Measurements from ENCODE around the gene NRAP. TPM values are rescaled to one million over a fixed set of nuclear protein-coding genes. Genes with fewer than 3 reads are reported as not detected.

Gene NRAP
- total and polyA plus RNA-seq, 2 of the 4 experiments (the other 2 are of a cell fraction), result not detected

DNA sequence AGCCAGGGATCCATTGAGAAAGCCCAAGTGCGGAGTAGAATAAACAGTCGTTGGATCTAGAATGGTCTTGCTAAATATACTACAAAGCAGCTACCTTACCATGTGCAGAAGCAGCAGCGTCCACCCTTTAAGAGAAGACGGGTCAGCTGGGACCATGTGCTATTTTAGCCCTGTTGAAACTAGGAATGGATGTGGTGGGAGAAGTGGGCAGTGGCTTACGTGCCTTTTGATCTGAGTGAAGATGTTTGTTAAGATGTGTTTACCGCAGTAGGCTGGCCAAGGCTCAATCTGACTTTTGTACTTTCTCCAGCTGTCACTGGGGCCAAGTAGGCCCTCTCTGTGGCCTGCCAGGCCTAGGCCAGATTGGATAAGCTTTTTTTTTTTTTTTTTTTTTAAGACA lies 101.8 kb downstream of the NRAP start:
- BruUV-seq (replicated peaks), result no TSS peak
- Histone ChIP-seq H3K9me1 (ENCODE audit: insufficient read depth, low read length) (no peaks in the 10 kb centered on the region), H3K4me2 (ENCODE audit: low read depth, low read length) (no peak overlapping the region), H2BK15ac (ENCODE audit: low read depth, low read length) (no peak overlapping the region), H4K5ac (ENCODE audit: low read depth, low read length) (no peak overlapping the region), H2AK5ac (ENCODE audit: low read depth, low read length) (no peak overlapping the region), H3K4ac (ENCODE audit: low read depth, low read length) (no peak overlapping the region), H2AFZ (replicated peaks; ENCODE audit: low read length, poor library complexity) (no peak overlapping the region), H2BK120ac (ENCODE audit: low read depth, low read length) (no peak overlapping the region), H3K4me3 (ENCODE audit: insufficient read depth, low read depth, low read length) (no peak overlapping the region), H3K9me3 (ENCODE audit: control insufficient read depth, insufficient read depth, low read length) (no peaks in the 10 kb centered on the region), H2AK9ac (replicated peaks; ENCODE audit: low read depth, low read length, poor library complexity) (no peak overlapping the region), H3K36me3 (ENCODE audit: control insufficient read depth, insufficient read depth, low read length) (no peaks in the 10 kb centered on the region), H4K91ac (ENCODE audit: insufficient read depth, low read depth, low read length) (no peak overlapping the region), H2BK20ac (ENCODE audit: low read depth, low read length) (no peak overlapping the region), H3K23ac (ENCODE audit: low read depth, low read length) (no peak overlapping the region), H3K18ac (ENCODE audit: low read depth, low read length) (no peak overlapping the region), H3K4me1 (ENCODE audit: control insufficient read depth, insufficient read depth, low read length) (no peaks in the 10 kb centered on the region), H3K27ac (ENCODE audit: insufficient read depth, low read length) (no peak overlapping the region), H3K27me3 (ENCODE audit: control insufficient read depth, insufficient read depth, low read length) (peaks cover 6% of the 10 kb centered on the region; the same call in 1 of the 2 replicates), H4K20me1 (ENCODE audit: insufficient read depth, low read length) (no peaks in the 10 kb centered on the region), H3K56ac (ENCODE audit: extremely low read depth, insufficient read depth, low read length) (no peak overlapping the region), H4K8ac (ENCODE audit: low read depth in 2 of 2, low read length in 2 of 2) (no peak overlapping the region), H3K79me1 (ENCODE audit: low read depth in 1 of 2, low read length in 2 of 2) (no peaks in the 10 kb centered on the region), H3K9ac (ENCODE audit: low read depth, low read length) (no peak overlapping the region), H3K14ac (replicated peaks; ENCODE audit: low read depth, low read length) (no peak overlapping the region), H2BK5ac (ENCODE audit: low read depth, low read length, poor library complexity, severe bottlenecking) (no peak overlapping the region)
- no peak for DNase-seq
- no peak for ATAC-seq (ENCODE audit: low read depth)
- dilution Hi-C loops (cut with HindIII; ENCODE audit: low sequenced_read_pairs, unreplicated experiment) (no loop called here), intact Hi-C loops (cut with micrococcal nuclease) (no loop called here), in situ Hi-C loops (cut with MboI; ENCODE audit: low sequenced_read_pairs) (no loop called here)
- ChIA-PET CTCF (interaction anchor here (0.6 kb wide), 1 partner anchor 38 kb away, joined by 3 read pairs; no protein-coding TSS in a partner anchor), POLR2A (ENCODE audit: unreplicated experiment) (no interaction called here)
- WGBS, 2 experiments (ENCODE audit: extremely low coverage in 2 of 2, insufficient read length in 1 of 2), result 56% methylated on average over 2 of the region's 6 CpGs; no CpG with 5 or more reads in 1 of the 2 experiments
- TF ChIP-seq CTCF (conservative IDR thresholded peaks at IDR 0.05; ENCODE audit: low read depth, low read length) (no peak), POLR2A (IDR thresholded peaks at IDR 0.05; ENCODE audit: low read depth, low read length) (no peak), NFE2L2 (IDR thresholded peaks at IDR 0.05; ENCODE audit: low read depth, low read length) (no peak)
